Neural progenitor cell (in vitro differentiated cells): ENCODE results near the gene UBE2G2. TPM values are rescaled to one million over a fixed set of nuclear protein-coding genes. Genes with fewer than 3 reads are reported as not detected.

ENCODE experiments used
- DNase-seq: peaks from one replicate; pipeline ENCODE4 v3.0.0-alpha.2; 2016; ENCODE audit warnings: low spot score
- H2AFZ ChIP-seq: fragments of 200-600 bp; sonication (generic); replicated peaks from 2 replicates; pipeline ENCODE4 v1.6.1; 2016; ENCODE audit warnings: antibody characterized with exemption
- H3F3A ChIP-seq: fragments of 200-600 bp; sonication (generic); 2 replicates; pipeline ENCODE4 v1.6.1; 2016; ENCODE audit warnings: antibody characterized with exemption, low read depth
- H3K27ac ChIP-seq: fragments of 200-600 bp; sonication (generic); 2 replicates; pipeline ENCODE4 v1.5.1; 2016; ENCODE audit warnings: mild to moderate bottlenecking
- H3K27me3 ChIP-seq: fragments of 200-600 bp; sonication (generic); 2 replicates; pipeline ENCODE4 v1.6.1; 2016; ENCODE audit warnings: mild to moderate bottlenecking, moderate library complexity
- H3K36me3 ChIP-seq: fragments of 200-600 bp; sonication (generic); 2 replicates; pipeline ENCODE4 v1.5.1; 2016
- H3K4me1 ChIP-seq: fragments of 200-600 bp; sonication (generic); 2 replicates; pipeline ENCODE4 v1.6.1; 2016; ENCODE audit warnings: mixed run types
- H3K4me2 ChIP-seq: fragments of 200-600 bp; sonication (generic); 2 replicates; pipeline ENCODE4 v1.6.1; 2016
- H3K4me3 ChIP-seq: fragments of 200-600 bp; sonication (generic); 2 replicates; pipeline ENCODE4 v1.5.1; 2016
- H3K79me2 ChIP-seq: fragments of 200-600 bp; sonication (generic); 2 replicates; pipeline ENCODE4 v1.6.1; 2016; ENCODE audit warnings: low read depth
- H3K9ac ChIP-seq: fragments of 200-600 bp; sonication (generic); 2 replicates; pipeline ENCODE4 v1.6.1; 2016
- H3K9me3 ChIP-seq: fragments of 200-600 bp; sonication (generic); 2 replicates; pipeline ENCODE4 v1.5.1; 2016; ENCODE audit warnings: low read depth
- H4K20me1 ChIP-seq: fragments of 200-600 bp; sonication (generic); 2 replicates; pipeline ENCODE4 v1.6.1; 2016; ENCODE audit warnings: low read depth
- H3K27ac Mint-ChIP-seq: 3 replicates; pipeline ENCODE4 v1.8.0; 2021; ENCODE audit warnings: mixed read lengths
- H3K27me3 Mint-ChIP-seq: 2 replicates; pipeline ENCODE4 v1.8.0; 2022; ENCODE audit warnings: low read depth, mild to moderate bottlenecking, inconsistent platforms, moderate library complexity, mixed read lengths; ENCODE audit not compliant: insufficient read depth
- H3K36me3 Mint-ChIP-seq: 3 replicates; pipeline ENCODE4 v1.8.0; 2021; ENCODE audit warnings: mixed read lengths
- H3K4me1 Mint-ChIP-seq: 3 replicates; pipeline ENCODE4 v1.8.0; 2021; ENCODE audit warnings: mixed read lengths
- H3K4me3 Mint-ChIP-seq: 3 replicates; pipeline ENCODE4 v1.8.0; 2021; ENCODE audit warnings: mild to moderate bottlenecking, moderate library complexity, mixed read lengths
- H3K9me3 Mint-ChIP-seq: 3 replicates; pipeline ENCODE4 v1.8.0; 2020; ENCODE audit warnings: mixed read lengths
- CTCF ChIP-seq: fragments of 200-600 bp; sonication (generic); IDR thresholded peaks from 2 replicates; pipeline ENCODE4 v1.5.1; 2017; ENCODE audit warnings: antibody characterized with exemption, mild to moderate bottlenecking
- EZH2 ChIP-seq: fragments of 200-600 bp; sonication (generic); IDR thresholded peaks from 2 replicates; pipeline ENCODE4 v1.6.1; 2017; ENCODE audit warnings: antibody characterized with exemption, mild to moderate bottlenecking, moderate library complexity
- EZH2phosphoT487 ChIP-seq: fragments of 200-600 bp; sonication (generic); IDR thresholded peaks from 2 replicates; pipeline ENCODE4 v1.6.1; 2017; ENCODE audit warnings: antibody characterized with exemption
- total RNA-seq: library from RNA; depleted of rRNA; stranded (reverse); fragments of >200 nt; gene quantifications from 2 replicates; pipeline ENCODE4 v1.2.3, GENCODE V29; 2015; ENCODE audit warnings: low replicate concordance

Gene UBE2G2
- total RNA-seq, 1 donor from 2014 or later = 83.1 TPM

DNA sequence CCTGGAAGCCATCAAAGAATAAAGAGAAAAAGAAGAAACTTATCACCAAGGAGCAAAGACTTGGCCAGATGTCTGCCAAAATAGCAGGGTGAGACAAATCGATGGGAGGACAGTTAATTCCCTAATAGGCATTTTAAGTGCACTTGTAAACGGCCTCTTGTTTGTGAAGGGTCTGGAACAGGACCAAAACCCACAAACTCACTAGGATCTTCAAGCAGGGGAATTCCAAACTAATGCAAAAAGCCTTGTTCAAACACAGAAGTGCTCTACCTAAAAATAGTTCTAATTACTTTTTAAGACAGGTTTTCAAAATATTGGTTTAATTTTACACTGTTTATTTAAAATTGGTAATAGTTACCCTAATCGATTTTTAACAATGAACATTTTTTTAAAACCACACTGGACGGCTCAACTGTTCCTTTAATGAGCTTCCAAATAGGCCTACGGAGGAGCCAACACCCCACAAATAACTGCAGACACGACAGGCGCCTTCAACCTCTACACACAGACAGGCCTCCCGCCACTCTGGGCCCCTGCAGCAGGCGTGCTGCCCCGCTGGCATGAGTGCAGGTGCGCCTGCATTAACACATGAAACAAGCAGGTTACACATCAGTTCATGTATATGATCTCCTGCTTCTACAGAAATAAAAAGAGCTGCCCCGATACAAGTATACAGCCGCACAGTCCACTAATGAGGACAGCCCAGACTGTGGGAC, 15.8 kb downstream of the UBE2G2 start:
- no peaks in the 10 kb centered on the region for H3K27me3 ChIP-seq
- Mint-ChIP-seq H3K4me3 (no peak overlapping the region), H3K36me3 (peaks cover 29% of the 10 kb centered on the region), H3K27me3 (peaks cover 2% of the 10 kb centered on the region), H3K27ac (no peak overlapping the region), H3K4me1 (no peaks in the 10 kb centered on the region), H3K9me3 (no peaks in the 10 kb centered on the region)
- H3K4me2 ChIP-seq = no peak overlapping the region
- H3F3A ChIP-seq = no peaks in the 10 kb centered on the region
- H3K36me3 ChIP-seq = peaks cover 8% of the 10 kb centered on the region
- no peak overlapping the region for H3K9ac ChIP-seq
- H3K4me3 ChIP-seq = no peak overlapping the region
- no peak for DNase-seq
- H3K79me2 ChIP-seq = peaks cover 95% of the 10 kb centered on the region
- no peaks in the 10 kb centered on the region for H3K9me3 ChIP-seq
- no peak overlapping the region for H3K27ac ChIP-seq
- TF ChIP-seq CTCF (no peak), EZH2phosphoT487 (no peak), EZH2 (no peak)
- no peaks in the 10 kb centered on the region for H3K4me1 ChIP-seq
- H4K20me1 ChIP-seq = no peaks in the 10 kb centered on the region
- H2AFZ ChIP-seq = no peak overlapping the region

GRCh38 chr21:44784810-44785209, 16.8 kb downstream of the UBE2G2 start:
- H3K27ac ChIP-seq = no peak overlapping the region
- Mint-ChIP-seq H3K27ac (no peak overlapping the region), H3K4me3 (no peak overlapping the region), H3K36me3 (peaks cover 26% of the 10 kb centered on the region), H3K27me3 (peaks cover 2% of the 10 kb centered on the region), H3K4me1 (no peaks in the 10 kb centered on the region), H3K9me3 (no peaks in the 10 kb centered on the region)
- no peaks in the 10 kb centered on the region for H3K27me3 ChIP-seq
- H3K4me1 ChIP-seq = no peaks in the 10 kb centered on the region
- no peak overlapping the region for H2AFZ ChIP-seq
- no peak overlapping the region for H3K4me2 ChIP-seq
- no peak for DNase-seq
- no peaks in the 10 kb centered on the region for H3K9me3 ChIP-seq
- H3K9ac ChIP-seq = no peak overlapping the region
- peaks cover 91% of the 10 kb centered on the region for H3K79me2 ChIP-seq
- no peak overlapping the region for H3K4me3 ChIP-seq
- peaks cover 8% of the 10 kb centered on the region for H3K36me3 ChIP-seq
- TF ChIP-seq EZH2phosphoT487 = no peak
- no peak for TF ChIP-seq EZH2
- TF ChIP-seq CTCF = no peak
- H4K20me1 ChIP-seq = peaks cover 3% of the 10 kb centered on the region
- H3F3A ChIP-seq = no peaks in the 10 kb centered on the region

DNA sequence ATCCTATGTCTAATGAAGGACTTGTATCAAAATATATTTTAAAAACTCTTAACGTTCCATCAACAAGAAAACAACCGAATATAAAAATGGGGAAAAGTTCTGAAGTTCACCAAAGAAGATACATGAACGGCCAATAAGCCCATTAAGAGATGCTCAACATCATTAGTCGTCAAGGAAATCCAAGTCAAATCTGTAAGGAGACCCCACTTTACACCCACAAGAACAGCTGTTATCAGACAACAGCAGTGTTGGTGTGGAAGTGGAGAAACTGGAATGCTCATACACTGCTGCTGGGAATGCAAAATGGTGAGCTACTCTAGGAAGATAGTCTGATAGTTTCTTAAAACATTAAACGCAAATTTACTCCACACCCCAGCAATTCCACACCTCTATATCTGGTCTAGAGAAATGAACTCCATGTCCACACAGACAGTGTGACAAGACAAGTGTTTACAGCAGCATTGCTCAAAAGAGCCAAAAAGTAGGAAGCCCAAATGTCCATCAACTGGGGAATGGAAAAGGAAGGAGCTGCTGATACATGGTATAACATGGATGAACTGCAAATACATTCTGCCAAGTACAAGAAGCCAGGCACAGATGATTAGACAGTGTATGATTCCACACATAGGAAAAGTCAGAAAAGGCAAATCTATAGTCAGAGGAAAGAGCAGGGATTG, 18.5 kb downstream of the UBE2G2 start:
- Mint-ChIP-seq H3K4me3 (no peak overlapping the region), H3K27ac (no peak overlapping the region), H3K36me3 (peaks cover 27% of the 10 kb centered on the region), H3K4me1 (no peaks in the 10 kb centered on the region), H3K27me3 (peaks cover 2% of the 10 kb centered on the region), H3K9me3 (no peaks in the 10 kb centered on the region)
- no peak for DNase-seq
- H3K4me2 ChIP-seq = no peak overlapping the region
- H2AFZ ChIP-seq = no peak overlapping the region
- H3K79me2 ChIP-seq = peaks cover 89% of the 10 kb centered on the region
- no peak overlapping the region for H3K4me3 ChIP-seq
- no peak overlapping the region for H3K27ac ChIP-seq
- no peaks in the 10 kb centered on the region for H3K9me3 ChIP-seq
- H3K4me1 ChIP-seq = no peaks in the 10 kb centered on the region
- no peaks in the 10 kb centered on the region for H3F3A ChIP-seq
- H3K36me3 ChIP-seq = peaks cover 8% of the 10 kb centered on the region
- no peaks in the 10 kb centered on the region for H3K27me3 ChIP-seq
- TF ChIP-seq EZH2 (no peak), CTCF (no peak), EZH2phosphoT487 (no peak)
- H4K20me1 ChIP-seq = peaks cover 9% of the 10 kb centered on the region
- H3K9ac ChIP-seq = no peak overlapping the region
